GM13976 (cell line): ENCODE measurements around the gene ENAM.

Experiments used
- DNase-seq: peaks from one replicate; pipeline ENCODE4 v3.0.0; 2012; ENCODE audit warnings: low spot score
- CTCF ChIP-seq: IDR thresholded peaks from 2 replicates; pipeline ENCODE4 v1.5.1; 2012; ENCODE audit warnings: borderline replicate concordance, mild to moderate bottlenecking; ENCODE audit not compliant: insufficient read depth; ENCODE audit errors: extremely low read depth, missing control alignments, control extremely low read depth
- in situ Hi-C: fragments of 300-500 bp; cut with MboI; formaldehyde crosslinking; loops from one replicate; pipeline ENCODE4 v1.12.0; 2022; ENCODE audit warnings: low sequenced_read_pairs, mixed read lengths, inconsistent platforms; ENCODE audit not compliant: unreplicated experiment

Gene ENAM

GRCh38 chr4:70594196-70594595, 34.3 kb upstream of the ENAM start:
- in situ Hi-C loops: no loop called here
- no peak for TF ChIP-seq CTCF
- no peak for DNase-seq

- TF ChIP-seq CTCF: no peak
- in situ Hi-C loops: no loop called here
- no peak for DNase-seq
Measured at GRCh38 chr4:70600305-70600704, 28.2 kb upstream of the ENAM start.

- DNase-seq: no peak
- TF ChIP-seq CTCF: no peak
- in situ Hi-C loops: no loop called here
Measured at GRCh38 chr4:70600977-70601376, 27.6 kb upstream of the ENAM start.

- in situ Hi-C loops: no loop called here
- TF ChIP-seq CTCF: peak; percentile 93
- peak; percentile 49 for DNase-seq
Measured at GRCh38 chr4:70601422-70602039, 27.0 kb upstream of the ENAM start.

- DNase-seq: no peak
- in situ Hi-C loops: no loop called here
- TF ChIP-seq CTCF: no peak
Measured at GRCh38 chr4:70603856-70604255, 24.7 kb upstream of the ENAM start.

- in situ Hi-C loops: no loop called here
- DNase-seq: no peak
- TF ChIP-seq CTCF: no peak
Measured at GRCh38 chr4:70606459-70606858, 22.1 kb upstream of the ENAM start.
